Astrocyte of the cerebellum (primary cell): ENCODE results near the gene PIGX.

Experiments used
- DNase-seq: peaks from one replicate; pipeline ENCODE4 v3.0.0-alpha.2; 2011; ENCODE audit warnings: low read depth
- H3K4me3 ChIP-seq: 2 replicates; pipeline ENCODE4 v1.5.1; 2011; ENCODE audit warnings: mild to moderate bottlenecking, low read depth, low read length, moderate library complexity
- CTCF ChIP-seq: IDR thresholded peaks from 2 replicates; pipeline ENCODE4 v1.5.1; 2012; ENCODE audit warnings: low read length, low read depth, moderate library complexity, mild to moderate bottlenecking; ENCODE audit errors: missing control alignments
- in situ Hi-C: cut with HindIII; loops from 2 replicates; pipeline ENCODE4 v1.10.0; 2017; ENCODE audit warnings: low sequenced_read_pairs

The PIGX gene

GRCh38 chr3:196691386-196691785, 20.8 kb upstream of the PIGX start:
- no peak for DNase-seq
- H3K4me3 ChIP-seq: no peak overlapping the region
- in situ Hi-C loops: loop anchor here (10.0 kb wide), 2 partner anchors 57 to 173 kb away; partner anchors contain the start of genes NRROS and SENP5
- no peak for TF ChIP-seq CTCF

GRCh38 chr3:196694202-196694638, 18.0 kb upstream of the PIGX start:
- no peak overlapping the region for H3K4me3 ChIP-seq
- in situ Hi-C loops: loop anchor here (10.0 kb wide), 2 partner anchors 59 to 171 kb away; partner anchors contain the start of genes NRROS and SENP5
- DNase-seq: no peak
- TF ChIP-seq CTCF: no peak

GRCh38 chr3:196694941-196695848, 17.0 kb upstream of the PIGX start:
- TF ChIP-seq CTCF: no peak
- DNase-seq: no peak
- in situ Hi-C loops: loop anchor here (10.0 kb wide), 2 partner anchors 60 to 170 kb away; partner anchors contain the start of genes NRROS and SENP5
- no peak overlapping the region for H3K4me3 ChIP-seq

- no peak for TF ChIP-seq CTCF
- no peak for DNase-seq
- H3K4me3 ChIP-seq: no peak overlapping the region
- in situ Hi-C loops: loop anchor here (10.0 kb wide), 2 partner anchors 61 to 169 kb away; partner anchors contain the start of genes NRROS and SENP5
Measured at GRCh38 chr3:196695849-196696226, 16.3 kb upstream of the PIGX start.

- no peak overlapping the region for H3K4me3 ChIP-seq
- no peak for DNase-seq
- TF ChIP-seq CTCF: no peak
- in situ Hi-C loops: loop anchor here (10.0 kb wide), 2 partner anchors 62 to 168 kb away; partner anchors contain the start of genes NRROS and SENP5
Measured at GRCh38 chr3:196697270-196697669, 14.9 kb upstream of the PIGX start.

- TF ChIP-seq CTCF: no peak
- in situ Hi-C loops: loop anchor here (10.0 kb wide), 2 partner anchors 65 to 165 kb away; partner anchors contain the start of genes NRROS and SENP5
- DNase-seq: no peak
- H3K4me3 ChIP-seq: no peak overlapping the region
Measured at GRCh38 chr3:196699749-196700148, 12.4 kb upstream of the PIGX start.
